22Rv1 (cell line): ENCODE measurements around the gene PLLP.

Experiments
- ZFX ChIP-seq: fragments of 450-650 bp; IDR thresholded peaks from 2 replicates; pipeline ENCODE4 v1.6.1; 2017; ENCODE audit warnings: antibody characterized with exemption, borderline replicate concordance
- TF ChIP-seq, protein P1 (sequence below): fragments of 450-650 bp; IDR thresholded peaks from 2 replicates; pipeline ENCODE4 v1.5.1; 2017; ENCODE audit warnings: mild to moderate bottlenecking

DNA sequence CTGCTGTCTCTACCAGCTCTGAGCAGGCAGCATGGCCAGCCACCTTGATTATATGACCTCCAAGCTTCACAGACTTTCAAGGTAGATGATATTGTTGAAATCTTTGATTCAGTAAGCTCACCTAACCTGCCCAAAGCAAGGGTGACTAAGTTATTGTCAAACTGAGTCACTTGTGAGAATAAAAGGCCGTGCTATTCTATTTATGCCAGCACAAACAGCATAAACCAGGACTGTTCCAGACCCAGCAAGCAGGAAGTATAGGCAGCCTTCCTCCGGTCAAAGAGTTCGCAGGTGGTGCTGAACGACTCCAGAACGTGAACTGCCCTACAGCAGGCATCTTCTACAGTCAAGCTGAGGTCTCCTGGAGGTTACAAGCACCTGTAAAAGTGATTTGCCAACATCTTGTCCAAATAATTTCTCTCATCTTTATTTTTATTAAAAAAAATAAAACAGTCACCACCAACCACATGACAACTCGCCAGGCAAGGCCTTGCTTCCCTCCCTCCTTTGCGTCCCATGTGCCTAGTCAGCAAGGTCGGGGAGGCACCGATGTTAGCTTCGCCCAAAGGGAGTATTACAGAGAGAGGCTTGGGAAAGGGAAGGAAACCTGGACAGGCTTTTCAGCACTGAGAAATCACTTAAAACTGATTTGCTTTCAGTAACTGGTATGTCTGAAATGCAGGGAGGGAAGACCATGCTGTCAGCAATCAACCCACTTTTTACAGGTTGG, 28.6 kb downstream of the PLLP start:
- TF ChIP-seq, protein P1, sequence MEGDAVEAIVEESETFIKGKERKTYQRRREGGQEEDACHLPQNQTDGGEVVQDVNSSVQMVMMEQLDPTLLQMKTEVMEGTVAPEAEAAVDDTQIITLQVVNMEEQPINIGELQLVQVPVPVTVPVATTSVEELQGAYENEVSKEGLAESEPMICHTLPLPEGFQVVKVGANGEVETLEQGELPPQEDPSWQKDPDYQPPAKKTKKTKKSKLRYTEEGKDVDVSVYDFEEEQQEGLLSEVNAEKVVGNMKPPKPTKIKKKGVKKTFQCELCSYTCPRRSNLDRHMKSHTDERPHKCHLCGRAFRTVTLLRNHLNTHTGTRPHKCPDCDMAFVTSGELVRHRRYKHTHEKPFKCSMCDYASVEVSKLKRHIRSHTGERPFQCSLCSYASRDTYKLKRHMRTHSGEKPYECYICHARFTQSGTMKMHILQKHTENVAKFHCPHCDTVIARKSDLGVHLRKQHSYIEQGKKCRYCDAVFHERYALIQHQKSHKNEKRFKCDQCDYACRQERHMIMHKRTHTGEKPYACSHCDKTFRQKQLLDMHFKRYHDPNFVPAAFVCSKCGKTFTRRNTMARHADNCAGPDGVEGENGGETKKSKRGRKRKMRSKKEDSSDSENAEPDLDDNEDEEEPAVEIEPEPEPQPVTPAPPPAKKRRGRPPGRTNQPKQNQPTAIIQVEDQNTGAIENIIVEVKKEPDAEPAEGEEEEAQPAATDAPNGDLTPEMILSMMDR = no peak
- TF ChIP-seq ZFX = no peak
